Activated CD4-positive, alpha-beta T cell treated with anti-CD3 and anti-CD28 coated beads, Interleukin-2, amount 50 U/mL, for 48 hours (primary cell): ENCODE data around the gene GALNT17.

ENCODE experiments used
- DNase-seq, 2 experiments: peaks; one replicate each; pipeline ENCODE4 v3.0.0-alpha.2; 2020

Gene GALNT17

DNA sequence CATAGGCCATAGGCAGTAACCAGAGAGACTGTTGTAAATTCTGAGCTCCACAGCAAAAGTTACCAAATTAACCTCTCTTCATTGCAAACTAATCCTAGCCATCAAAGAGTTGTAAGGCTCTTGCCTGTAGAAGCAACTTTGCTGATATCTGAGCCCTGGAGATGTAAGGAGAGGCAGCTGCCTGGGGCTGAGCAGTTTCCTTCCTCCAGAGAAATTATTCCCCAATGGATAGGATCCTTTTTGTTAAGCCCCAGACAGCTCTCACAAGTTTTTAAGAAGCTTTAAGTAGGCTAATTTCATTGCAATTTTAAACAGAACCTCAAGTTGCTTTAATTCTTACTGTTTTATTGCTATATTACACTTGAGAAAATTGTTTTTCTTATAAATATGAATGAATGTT lies 211.1 kb downstream of the GALNT17 start:
- DNase-seq = no peak

- DNase-seq = no peak
Measured at GRCh38 chr7:71343892-71344291, 211.9 kb downstream of the GALNT17 start.

GRCh38 chr7:71345117-71345884 lies 213.4 kb downstream of the GALNT17 start:
- DNase-seq = no peak

- no peak for DNase-seq
Measured at GRCh38 chr7:71348821-71349681, 217.1 kb downstream of the GALNT17 start.

DNA sequence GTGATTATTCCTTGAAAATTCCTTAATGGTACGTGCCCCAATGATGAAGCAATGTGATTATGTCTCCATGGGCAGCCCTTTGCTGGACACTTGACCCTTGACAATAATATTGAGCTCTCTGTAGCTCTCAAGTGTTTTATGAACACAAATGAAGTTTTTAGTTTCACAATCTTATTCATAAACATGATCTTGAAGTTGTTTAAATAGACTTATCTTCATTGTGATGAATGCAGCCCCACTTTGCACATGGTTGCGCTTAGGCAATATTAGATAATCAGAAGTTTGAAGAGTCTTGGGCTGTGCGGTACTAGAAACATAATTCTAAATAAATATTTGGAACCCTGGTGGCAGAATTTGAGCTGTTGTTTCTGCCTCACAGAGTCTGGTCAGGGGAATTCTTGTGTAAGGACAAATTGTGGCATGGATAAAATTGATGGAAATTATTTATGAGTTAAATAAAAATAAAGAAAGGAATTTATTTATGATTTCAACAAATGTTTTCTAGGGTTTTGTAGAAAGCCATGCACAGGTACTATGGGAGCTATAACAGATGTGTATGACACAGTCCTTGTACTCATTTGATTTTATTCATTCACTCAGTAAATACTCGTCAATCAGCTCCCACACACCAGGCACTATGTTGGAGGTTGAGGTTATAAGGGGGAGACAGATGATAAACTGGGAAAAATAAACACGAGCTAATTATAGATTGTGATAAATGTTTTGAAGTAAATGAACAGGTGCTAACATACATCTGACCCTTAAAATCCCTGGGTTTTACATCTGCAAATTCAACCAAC lies 217.9 kb downstream of the GALNT17 start:
- no peak for DNase-seq

- DNase-seq = no peak
Measured at GRCh38 chr7:71350680-71351079, 218.7 kb downstream of the GALNT17 start.

GRCh38 chr7:71354716-71355115 lies 222.8 kb downstream of the GALNT17 start:
- DNase-seq = no peak

DNA sequence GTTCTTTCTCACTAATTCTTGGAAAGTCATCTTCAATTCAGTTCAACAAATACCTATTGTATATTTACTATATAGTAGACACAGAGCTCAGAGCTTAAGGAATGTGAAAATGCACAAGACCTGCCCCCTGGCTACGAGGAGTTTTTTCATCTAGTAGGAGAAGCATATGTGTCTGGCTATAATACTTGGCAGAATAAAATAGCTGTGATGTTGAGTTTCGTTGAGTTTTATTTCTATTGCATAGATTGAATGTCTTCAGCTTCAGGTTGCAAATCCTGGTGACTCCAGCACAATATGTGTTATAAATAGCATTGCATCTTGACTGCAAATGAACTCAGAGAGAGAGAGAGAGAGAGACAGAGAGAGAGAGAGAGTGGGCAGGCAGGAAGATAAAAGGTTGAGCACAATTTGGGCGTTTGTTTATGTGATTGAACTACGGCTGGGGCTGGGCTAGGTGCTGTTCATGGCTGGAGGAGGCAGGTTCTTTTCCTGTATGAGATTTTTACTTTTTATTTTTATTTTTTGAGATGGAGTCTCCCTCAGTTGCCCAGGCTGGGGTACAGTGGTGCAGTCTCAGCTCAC lies 229.6 kb downstream of the GALNT17 start:
- no peak for DNase-seq

GRCh38 chr7:71362240-71362639 lies 230.3 kb downstream of the GALNT17 start:
- DNase-seq = no peak

DNA sequence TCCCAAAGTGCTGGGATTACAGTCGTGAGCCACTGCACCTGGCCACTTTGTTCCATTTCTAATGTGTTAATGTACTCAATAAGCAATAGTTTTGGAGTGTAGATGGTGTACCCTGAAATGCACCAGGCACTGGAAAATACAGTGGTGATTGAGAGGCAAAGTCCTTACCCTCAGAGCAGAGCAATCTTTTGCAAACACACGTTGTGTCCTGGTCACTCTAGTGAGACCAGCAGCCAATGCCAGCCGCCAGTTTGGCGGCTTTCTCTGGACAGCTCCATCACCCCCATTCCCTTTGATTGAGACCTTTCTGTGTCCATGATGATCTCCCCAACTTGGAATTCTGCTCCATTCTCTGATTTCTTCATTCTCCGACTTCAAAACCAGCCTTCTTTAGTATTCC lies 231.3 kb downstream of the GALNT17 start:
- no peak for DNase-seq

- DNase-seq = no peak
Measured at GRCh38 chr7:71363627-71364026, 231.7 kb downstream of the GALNT17 start.

GRCh38 chr7:71364551-71364950 lies 232.6 kb downstream of the GALNT17 start:
- DNase-seq = no peak

DNA sequence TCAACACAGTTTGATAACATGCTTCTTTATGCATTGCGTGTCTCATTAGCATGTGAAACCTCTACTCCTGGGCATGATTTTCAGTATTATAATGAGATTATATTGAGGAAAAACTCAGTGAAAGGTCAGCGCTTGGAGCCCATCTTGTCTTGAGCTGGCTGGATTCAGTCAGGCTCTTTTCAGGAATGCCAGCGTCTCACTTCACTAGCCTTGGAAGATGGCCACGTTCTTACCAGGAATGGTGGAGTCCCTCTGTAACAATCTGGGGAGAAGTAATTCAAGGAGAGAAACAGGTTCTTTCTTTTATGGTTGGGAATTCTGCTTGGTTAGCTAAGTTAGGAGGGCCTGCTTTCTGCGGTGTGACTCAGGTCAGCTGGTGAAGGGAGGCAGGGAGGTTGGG lies 241.0 kb downstream of the GALNT17 start:
- DNase-seq = no peak

DNA sequence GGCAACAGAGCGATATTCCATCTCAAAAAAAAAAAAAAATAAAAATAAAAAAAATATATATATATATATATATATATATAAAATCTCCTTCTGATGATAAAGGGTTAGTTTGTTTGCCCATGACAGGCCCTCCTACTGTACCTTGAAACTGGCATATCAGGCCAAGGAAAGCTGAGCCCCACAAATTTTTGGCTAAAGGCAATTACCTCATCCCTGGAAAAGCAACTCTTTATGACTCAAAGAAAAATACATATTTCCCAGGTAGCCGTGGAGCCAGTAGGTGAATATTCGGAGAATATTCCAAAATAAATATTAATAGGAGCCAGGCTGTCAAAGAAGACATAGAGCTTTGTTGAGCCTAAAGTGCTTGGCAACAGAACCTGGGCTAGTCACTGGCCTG lies 245.1 kb downstream of the GALNT17 start:
- no peak for DNase-seq

GRCh38 chr7:71377469-71377868 lies 245.5 kb downstream of the GALNT17 start:
- DNase-seq = no peak

- no peak for DNase-seq
Measured at GRCh38 chr7:71384094-71384493, 252.2 kb downstream of the GALNT17 start.

- no peak for DNase-seq
Measured at GRCh38 chr7:71385330-71385729, 253.4 kb downstream of the GALNT17 start.

GRCh38 chr7:71386152-71386785 lies 254.3 kb downstream of the GALNT17 start:
- no peak for DNase-seq

GRCh38 chr7:71388181-71388580 lies 256.2 kb downstream of the GALNT17 start:
- no peak for DNase-seq

GRCh38 chr7:71389976-71390375 lies 258.0 kb downstream of the GALNT17 start:
- no peak for DNase-seq

GRCh38 chr7:71393661-71394060 lies 261.7 kb downstream of the GALNT17 start:
- DNase-seq = no peak

- no peak for DNase-seq
Measured at GRCh38 chr7:71402684-71403083, 270.7 kb downstream of the GALNT17 start.
